Nephron (organoid): Measurements from ENCODE around the gene F8.

ENCODE experiments used
- H3K27ac Mint-ChIP-seq, 3 experiments: 2 replicates each; pipeline ENCODE4 v1.8.0; 2020; ENCODE audit warnings: mixed read lengths in 3 of 3, mild to moderate bottlenecking in 2 of 3, moderate library complexity in 1 of 3
- H3K27me3 Mint-ChIP-seq: 2 replicates; pipeline ENCODE4 v1.8.0; 2021; ENCODE audit warnings: low read depth, mild to moderate bottlenecking, moderate library complexity, mixed read lengths
- H3K36me3 Mint-ChIP-seq: 2 replicates; pipeline ENCODE4 v1.8.0; 2020; ENCODE audit warnings: low read depth, mixed read lengths
- H3K4me1 Mint-ChIP-seq: 2 replicates; pipeline ENCODE4 v1.8.0; 2020; ENCODE audit warnings: mixed read lengths
- H3K4me3 Mint-ChIP-seq, 3 experiments: 2 replicates each; pipeline ENCODE4 v1.8.0; 2020; ENCODE audit warnings: mild to moderate bottlenecking in 3 of 3, mixed read lengths in 3 of 3, moderate library complexity in 2 of 3
- H3K9me3 Mint-ChIP-seq: 2 replicates; pipeline ENCODE4 v1.8.0; 2020; ENCODE audit warnings: mixed read lengths
- CTCF ChIP-seq, 3 experiments: fragments of 200-600 bp; sonication (generic); IDR thresholded peaks; one replicate each; pipeline ENCODE4 v1.5.0; 2021; ENCODE audit warnings: antibody characterized with exemption in 3 of 3; ENCODE audit not compliant: unreplicated experiment in 3 of 3

The F8 gene

DNA sequence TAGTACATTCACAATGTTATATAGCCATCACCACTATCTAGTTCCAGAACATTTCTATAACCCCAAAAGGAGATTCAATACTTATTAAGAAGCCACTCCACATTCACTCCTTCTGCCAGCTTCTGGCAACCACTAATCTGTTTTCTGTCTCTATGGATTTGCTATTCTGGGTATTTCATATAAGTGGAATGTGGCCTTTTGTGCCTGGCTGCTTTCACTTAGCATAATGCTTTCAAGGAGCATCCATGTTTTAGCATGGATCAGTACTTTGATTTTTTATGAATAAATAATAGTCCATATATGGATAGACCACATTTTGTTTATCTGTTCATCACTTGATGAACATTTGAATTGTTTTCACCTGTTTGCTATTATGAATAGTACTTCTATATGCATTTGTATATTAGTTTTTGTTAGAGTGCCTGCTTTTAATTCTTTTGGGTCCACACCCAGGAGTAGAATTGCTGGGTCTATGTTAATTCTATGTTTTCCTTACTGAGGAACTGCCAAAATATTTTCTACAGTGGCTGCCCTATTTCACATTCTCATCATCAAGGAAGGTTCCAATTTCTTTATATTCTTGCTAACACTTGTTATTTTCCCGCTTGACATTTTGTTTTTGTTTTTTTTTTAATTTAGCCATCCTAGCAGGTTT lies 171.4 kb downstream of the F8 start:
- no peak for TF ChIP-seq CTCF (IDR thresholded peaks at IDR 0.05; ENCODE audit: unreplicated experiment in 3 of 3)
- Mint-ChIP-seq H3K36me3 (peaks cover 5% of the 10 kb centered on the region), H3K27me3 (no peaks in the 10 kb centered on the region), H3K4me3 (no peak overlapping the region), H3K27ac (no peak overlapping the region), H3K4me1 (no peaks in the 10 kb centered on the region), H3K9me3 (peaks cover 42% of the 10 kb centered on the region)

DNA sequence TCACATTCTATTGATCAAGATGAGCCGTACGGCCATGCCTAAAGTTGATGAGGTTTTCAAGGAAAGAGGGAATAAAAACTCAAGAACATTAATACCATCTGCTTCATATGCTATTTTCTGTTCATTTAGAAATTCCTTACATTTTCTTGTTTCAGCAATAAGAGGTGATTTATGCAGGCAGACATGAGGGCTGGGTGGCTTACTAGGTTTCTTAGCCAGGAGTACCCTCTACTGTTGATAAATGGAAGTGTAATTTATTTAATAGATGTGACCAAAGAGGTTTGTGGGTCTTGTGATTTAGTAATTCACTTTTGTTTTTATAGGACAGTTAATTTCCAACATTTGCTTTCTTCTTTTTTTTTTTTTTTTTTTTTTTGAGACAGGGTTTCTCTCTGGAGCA lies 181.7 kb downstream of the F8 start:
- no peaks in the 10 kb centered on the region for H3K27me3 Mint-ChIP-seq
- TF ChIP-seq CTCF (IDR thresholded peaks at IDR 0.05; ENCODE audit: unreplicated experiment in 3 of 3): peak in 2 of 3 experiments; percentile 19 to 26
- H3K36me3 Mint-ChIP-seq: no peaks in the 10 kb centered on the region
- H3K4me3 Mint-ChIP-seq: no peak overlapping the region
- peaks cover 19% of the 10 kb centered on the region for H3K9me3 Mint-ChIP-seq
- H3K27ac Mint-ChIP-seq: no peak overlapping the region
- no peaks in the 10 kb centered on the region for H3K4me1 Mint-ChIP-seq

DNA sequence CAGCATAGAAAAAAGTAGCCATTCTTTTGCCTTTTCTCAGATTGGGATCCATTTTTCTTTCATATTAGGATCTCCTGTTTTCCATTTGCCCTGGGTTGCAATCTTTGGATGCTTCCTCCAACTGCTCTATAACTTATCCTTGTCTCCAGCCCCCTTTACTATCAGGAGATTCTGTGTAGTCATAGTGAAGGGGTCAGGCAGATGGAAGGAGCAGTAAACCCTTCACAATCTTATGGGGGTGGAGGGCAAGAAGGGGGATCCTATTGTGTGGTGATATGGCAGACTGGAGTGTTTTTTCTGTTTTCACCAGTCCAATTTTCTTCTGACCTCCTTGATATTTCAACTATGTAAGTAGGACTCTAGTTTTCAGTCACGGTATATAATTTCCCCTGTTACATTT lies 186.4 kb downstream of the F8 start:
- Mint-ChIP-seq H3K27me3 (no peaks in the 10 kb centered on the region), H3K4me1 (no peaks in the 10 kb centered on the region), H3K27ac (no peak overlapping the region), H3K9me3 (peaks cover 18% of the 10 kb centered on the region), H3K4me3 (no peak overlapping the region), H3K36me3 (no peaks in the 10 kb centered on the region)
- TF ChIP-seq CTCF (IDR thresholded peaks at IDR 0.05; ENCODE audit: unreplicated experiment in 3 of 3): no peak

GRCh38 chrX:154834562-154834961 lies 188.0 kb downstream of the F8 start, which contains the start of gene SMIM9:
SMIM9 (minus strand) TSS chrX:154834662; CDS start chrX:154830856, 3,806 bp downstream.
- Mint-ChIP-seq H3K4me3 (no peak within 1 kb of the TSS), H3K27ac (no peak within 1 kb of the TSS), H3K36me3 (no peaks in the 10 kb centered on the region), H3K9me3 (peaks cover 16% of the 10 kb centered on the region), H3K27me3 (peaks cover 4% of the 10 kb centered on the region), H3K4me1 (no peaks in the 10 kb centered on the region)
- TF ChIP-seq CTCF (IDR thresholded peaks at IDR 0.05; ENCODE audit: unreplicated experiment in 3 of 3): no peak

- TF ChIP-seq CTCF (IDR thresholded peaks at IDR 0.05; ENCODE audit: unreplicated experiment in 3 of 3): no peak
- peaks cover 4% of the 10 kb centered on the region for H3K27me3 Mint-ChIP-seq
- peaks cover 11% of the 10 kb centered on the region for H3K9me3 Mint-ChIP-seq
- H3K27ac Mint-ChIP-seq: no peak overlapping the region
- no peaks in the 10 kb centered on the region for H3K36me3 Mint-ChIP-seq
- no peak overlapping the region for H3K4me3 Mint-ChIP-seq
- H3K4me1 Mint-ChIP-seq: no peaks in the 10 kb centered on the region
These were observed 188.7 kb downstream of the F8 start for GRCh38 chrX:154833746-154834274.

DNA sequence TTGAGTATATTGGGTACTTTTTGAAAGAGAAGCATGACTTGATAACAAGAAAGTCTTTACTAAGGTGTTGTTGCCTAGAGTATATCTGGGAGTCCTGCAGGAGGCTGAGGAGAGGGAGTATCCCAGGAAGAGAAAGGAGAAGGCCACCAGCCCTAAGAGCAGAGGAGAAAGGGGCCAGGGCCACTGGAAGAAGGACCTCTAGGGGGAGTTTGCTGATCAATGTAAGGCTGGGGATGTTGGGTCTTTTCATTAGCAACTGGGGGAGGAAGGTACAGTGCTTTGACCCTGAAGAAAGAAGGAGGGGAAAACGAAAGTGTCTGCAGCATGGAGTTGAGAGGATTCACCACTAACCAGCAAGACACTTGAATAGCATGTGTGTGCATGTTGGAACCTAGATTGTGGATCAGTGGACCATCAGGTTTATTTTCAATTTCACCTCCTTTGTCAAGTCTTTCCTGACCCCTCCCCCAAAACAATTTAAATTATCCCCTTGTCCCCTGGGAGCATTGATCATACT lies 192.5 kb downstream of the F8 start:
- peaks cover 12% of the 10 kb centered on the region for H3K9me3 Mint-ChIP-seq
- peaks cover 7% of the 10 kb centered on the region for H3K27me3 Mint-ChIP-seq
- no peak overlapping the region for H3K27ac Mint-ChIP-seq
- H3K4me3 Mint-ChIP-seq: no peak overlapping the region
- no peaks in the 10 kb centered on the region for H3K4me1 Mint-ChIP-seq
- TF ChIP-seq CTCF (IDR thresholded peaks at IDR 0.05; ENCODE audit: unreplicated experiment in 3 of 3): no peak
- no peaks in the 10 kb centered on the region for H3K36me3 Mint-ChIP-seq
